ENCODE results near the gene PTCH2. TPM values are rescaled to one million over a fixed set of nuclear protein-coding genes. Genes with fewer than 3 reads are reported as not detected.

PTCH2 gene
- total and polyA plus RNA-seq, 2 donors (not counting 1 experiment from before 2014, with no cell fraction given): 1.3 to 1.7 TPM

- H3K4me3 Mint-ChIP-seq: no peak overlapping the region
- ChIA-PET POLR2A (no interaction called here), CTCF (no interaction called here)
- Histone ChIP-seq H3K4me2 (replicated peaks; ENCODE audit: low read depth, low read length, poor library complexity, severe bottlenecking) (no peak overlapping the region), H4K20me1 (ENCODE audit: control insufficient read depth, insufficient read depth, low read length, poor library complexity, severe bottlenecking) (no peaks in the 10 kb centered on the region), H3K36me3 (replicated peaks in 1 of 2; ENCODE audit: control extremely low read depth in 1 of 2, control insufficient read depth in 1 of 2, extremely low read depth in 1 of 2, insufficient read depth in 2 of 2, low read length in 1 of 2) (peaks cover 0 to 8% of the 10 kb centered on the region in 2 experiments), H2AFZ (ENCODE audit: insufficient read depth, low read depth, low read length, poor library complexity, severe bottlenecking) (no peak overlapping the region), H3K79me2 (ENCODE audit: control insufficient read depth, insufficient read depth, low read length) (no peaks in the 10 kb centered on the region), H3K27me3 (replicated peaks in 1 of 4; ENCODE audit: control extremely low read depth in 1 of 4, control insufficient read depth in 3 of 4, insufficient read depth in 4 of 4, low read length in 3 of 4) (peaks cover 0 to 6% (median 2%) of the 10 kb centered on the region in 4 experiments), H3K9ac (ENCODE audit: low read length) (no peak overlapping the region), H3K27ac (ENCODE audit: low read length in 2 of 2) (no peak overlapping the region), H3K4me1 (ENCODE audit: control insufficient read depth in 2 of 2, insufficient read depth in 2 of 2, low read length in 2 of 2) (peaks cover 8 to 14% of the 10 kb centered on the region in 2 donors), H3K9me3 (ENCODE audit: control extremely low read depth in 1 of 3, control insufficient read depth in 2 of 3, insufficient read depth in 1 of 3, low read length in 2 of 3) (no peaks in the 10 kb centered on the region), H3K4me3 (ENCODE audit: control extremely low read depth in 1 of 5, extremely low read depth in 1 of 5, insufficient read depth in 1 of 5, low read depth in 2 of 5, low read length in 4 of 5) (no peak overlapping the region)
- no peak for ATAC-seq (ENCODE audit: low read depth)
- intact Hi-C loops (cut with micrococcal nuclease): no loop called here
- WGBS (ENCODE audit: insufficient coverage): 100% methylated on average over 1 of the region's 1 CpG
- no peak overlapping the region for H3K27ac Mint-ChIP-seq
- H3K27me3 Mint-ChIP-seq: peaks cover 2% of the 10 kb centered on the region
- no peak for DNase-seq
- H3K9me3 Mint-ChIP-seq (ENCODE audit: insufficient read depth): no peaks in the 10 kb centered on the region
- TF ChIP-seq CTCF (IDR thresholded peaks at IDR 0.05) (no peak), EZH2 (IDR thresholded peaks at IDR 0.05; ENCODE audit: borderline replicate concordance, insufficient read depth, low read depth, low read length, poor library complexity, severe bottlenecking) (no peak)
- peaks cover 12% of the 10 kb centered on the region for H3K4me1 Mint-ChIP-seq
Measured at GRCh38 chr1:44846985-44847384, 3.9 kb upstream of the PTCH2 start.

- Histone ChIP-seq H3K9ac (ENCODE audit: low read length) (peak overlapping the region; percentile 55), H3K27ac (ENCODE audit: low read length in 2 of 2) (no peak overlapping the region), H2AFZ (ENCODE audit: insufficient read depth, low read depth, low read length, poor library complexity, severe bottlenecking) (peak overlapping the region; percentile 73), H3K4me1 (ENCODE audit: control insufficient read depth in 2 of 2, insufficient read depth in 2 of 2, low read length in 2 of 2) (peaks cover 5 to 11% of the 10 kb centered on the region in 2 donors), H3K36me3 (replicated peaks in 1 of 2; ENCODE audit: control extremely low read depth in 1 of 2, control insufficient read depth in 1 of 2, extremely low read depth in 1 of 2, insufficient read depth in 2 of 2, low read length in 1 of 2) (no peaks in the 10 kb centered on the region), H3K4me2 (replicated peaks; ENCODE audit: low read depth, low read length, poor library complexity, severe bottlenecking) (peak overlapping the region; percentile 93), H3K79me2 (ENCODE audit: control insufficient read depth, insufficient read depth, low read length) (no peaks in the 10 kb centered on the region), H3K27me3 (replicated peaks in 1 of 4; ENCODE audit: control extremely low read depth in 1 of 4, control insufficient read depth in 3 of 4, insufficient read depth in 4 of 4, low read length in 3 of 4) (peaks cover 0 to 11% (median 2%) of the 10 kb centered on the region in 4 experiments), H4K20me1 (ENCODE audit: control insufficient read depth, insufficient read depth, low read length, poor library complexity, severe bottlenecking) (no peaks in the 10 kb centered on the region), H3K9me3 (ENCODE audit: control extremely low read depth in 1 of 3, control insufficient read depth in 2 of 3, insufficient read depth in 1 of 3, low read length in 2 of 3) (no peaks in the 10 kb centered on the region), H3K4me3 (ENCODE audit: control extremely low read depth in 1 of 5, extremely low read depth in 1 of 5, insufficient read depth in 1 of 5, low read depth in 2 of 5, low read length in 4 of 5) (peak overlapping the region in 4 of 5 experiments; percentile 37 to 58 (median 46))
- POLR2A ChIA-PET: interaction anchor here (1.4 kb wide), 1 partner anchor 23 kb away, joined by 3 read pairs; no protein-coding TSS in a partner anchor
- H3K9me3 Mint-ChIP-seq (ENCODE audit: insufficient read depth): no peaks in the 10 kb centered on the region
- TF ChIP-seq EZH2 (IDR thresholded peaks at IDR 0.05; ENCODE audit: borderline replicate concordance, insufficient read depth, low read depth, low read length, poor library complexity, severe bottlenecking) (no peak), CTCF (IDR thresholded peaks at IDR 0.05) (no peak)
- DNase-seq (peak; percentile 28), ATAC-seq (ENCODE audit: low read depth) (no peak)
- CTCF ChIA-PET: interaction anchor here (0.9 to 1.2 kb wide), 3 partner anchors 20 to 82 kb away, joined by 3 read pairs; partner anchors contain the start of gene RPS8
- H3K4me1 Mint-ChIP-seq: peaks cover 8% of the 10 kb centered on the region
- no peak overlapping the region for H3K27ac Mint-ChIP-seq
- intact Hi-C loops (cut with micrococcal nuclease): no loop called here
- peaks cover 17% of the 10 kb centered on the region for H3K27me3 Mint-ChIP-seq
- H3K4me3 Mint-ChIP-seq: peak overlapping the region; percentile 77
- 81% methylated on average over 15 of the region's 16 CpGs for WGBS (ENCODE audit: insufficient coverage)
Measured at GRCh38 chr1:44842486-44842861, 579 bp downstream of the PTCH2 start.
